Activated gamma-delta T cell treated with anti-CD3 and anti-CD28 coated beads, Interleukin-2, amount 50 U/mL, for 16 hours (primary cell): ENCODE measurements around the gene FRMD4A.
"Not testable (repeated sequence)": the region's sequence is repeated elsewhere in the genome, so short reads cannot be mapped to it uniquely, and the experiment has no call there.

Source experiments
- DNase-seq: peaks from one replicate; pipeline ENCODE4 v3.0.0-alpha.2; 2020; ENCODE audit warnings: low read depth

Gene FRMD4A

DNA sequence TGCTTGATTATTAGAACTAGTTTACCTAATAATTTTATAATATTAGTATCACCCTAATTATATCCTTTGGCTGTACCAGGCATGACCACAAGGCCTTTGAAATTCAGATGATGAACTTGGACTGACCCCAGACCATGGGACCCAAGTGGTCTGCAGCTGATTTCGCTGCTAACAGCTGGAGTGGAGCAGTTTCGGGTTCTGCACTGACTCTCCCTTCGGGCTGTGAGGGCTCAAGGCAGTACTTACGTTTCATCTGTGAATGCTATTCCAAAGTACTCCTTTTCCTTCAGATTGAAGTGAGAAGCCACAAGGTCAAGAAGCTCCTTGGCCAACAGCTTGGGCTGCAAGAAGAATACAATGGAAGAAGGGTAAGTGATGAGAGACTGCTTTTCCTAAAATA is 520.2 kb downstream of the FRMD4A start:
- DNase-seq: no peak

DNA sequence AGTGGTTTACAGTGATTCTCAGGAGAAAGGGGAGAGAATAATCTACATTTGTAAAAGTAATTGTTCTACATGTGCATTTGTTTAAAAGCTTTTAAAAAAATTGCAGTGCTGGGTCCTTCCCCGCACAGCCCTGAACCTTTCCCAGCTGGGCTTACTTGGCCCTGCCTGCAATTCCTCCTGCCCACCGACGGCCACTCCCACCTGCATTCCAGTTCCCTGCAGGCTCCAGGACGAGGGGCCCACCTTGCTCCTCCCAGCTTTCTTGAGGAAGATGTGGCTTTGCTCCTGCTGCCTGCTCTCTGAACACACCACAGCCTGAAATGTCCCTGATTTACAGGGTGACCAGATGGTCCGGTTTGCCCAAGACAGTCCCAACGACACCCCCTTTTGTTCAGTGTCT is 521.3 kb downstream of the FRMD4A start:
- no peak for DNase-seq

DNA sequence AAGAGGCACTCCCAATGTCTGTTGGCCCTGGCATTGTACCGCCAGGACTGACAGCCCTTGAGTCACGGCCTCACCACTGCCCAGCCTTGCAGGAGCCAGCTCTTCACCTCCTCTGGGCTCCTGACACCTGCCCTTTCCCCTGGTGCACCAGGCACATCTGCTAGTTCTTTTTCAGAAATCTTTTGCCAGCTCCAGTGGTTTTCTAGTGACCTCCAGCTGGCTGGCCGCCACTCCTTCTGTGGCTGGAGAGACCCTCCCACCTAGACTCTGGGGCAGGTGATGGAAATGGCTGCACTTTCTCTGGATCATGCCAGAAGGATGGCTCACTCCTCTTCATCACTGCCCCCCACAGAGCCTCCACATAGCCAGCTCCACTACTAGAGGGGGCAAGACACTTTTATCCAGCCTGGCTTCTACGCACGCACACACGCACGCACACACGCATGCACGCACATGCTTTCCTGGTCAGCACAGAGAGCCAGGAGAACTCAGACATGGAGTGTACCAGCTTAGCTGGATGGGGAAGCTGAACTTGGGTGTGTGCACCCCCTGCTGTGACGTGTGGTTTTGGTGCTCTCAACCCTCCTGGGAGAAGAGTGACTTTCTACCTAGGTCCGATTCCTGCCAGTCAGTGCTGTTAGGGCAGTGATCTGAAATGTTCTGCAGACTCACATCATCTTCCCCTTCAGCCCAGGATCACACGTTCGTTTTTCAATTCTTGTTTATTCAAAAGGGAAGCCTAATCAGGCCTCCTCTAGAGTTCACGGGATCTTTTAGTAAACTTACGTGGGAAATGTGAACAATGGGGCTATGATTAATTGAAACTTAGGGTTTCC is 522.0 kb downstream of the FRMD4A start:
- no peak for DNase-seq

DNA sequence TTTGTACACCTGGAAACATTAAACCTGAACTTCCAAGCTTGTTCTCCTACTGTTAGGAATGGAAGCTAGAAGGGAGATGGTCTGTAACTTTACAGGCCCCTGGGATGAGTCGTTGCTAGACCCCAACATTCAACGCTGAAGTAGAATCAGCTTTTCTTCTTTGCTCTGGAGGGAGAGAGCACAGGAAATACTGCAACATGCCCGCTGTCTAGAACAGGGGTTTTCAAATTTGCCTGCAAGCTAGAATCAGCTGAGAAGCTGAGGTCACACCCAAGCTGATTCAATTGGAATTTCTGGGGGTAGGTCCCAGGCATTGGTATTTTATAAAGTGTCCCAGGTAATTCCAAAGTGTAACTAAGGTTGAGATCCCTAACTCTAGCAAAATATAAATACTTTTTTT is 524.3 kb downstream of the FRMD4A start:
- DNase-seq: no peak

DNA sequence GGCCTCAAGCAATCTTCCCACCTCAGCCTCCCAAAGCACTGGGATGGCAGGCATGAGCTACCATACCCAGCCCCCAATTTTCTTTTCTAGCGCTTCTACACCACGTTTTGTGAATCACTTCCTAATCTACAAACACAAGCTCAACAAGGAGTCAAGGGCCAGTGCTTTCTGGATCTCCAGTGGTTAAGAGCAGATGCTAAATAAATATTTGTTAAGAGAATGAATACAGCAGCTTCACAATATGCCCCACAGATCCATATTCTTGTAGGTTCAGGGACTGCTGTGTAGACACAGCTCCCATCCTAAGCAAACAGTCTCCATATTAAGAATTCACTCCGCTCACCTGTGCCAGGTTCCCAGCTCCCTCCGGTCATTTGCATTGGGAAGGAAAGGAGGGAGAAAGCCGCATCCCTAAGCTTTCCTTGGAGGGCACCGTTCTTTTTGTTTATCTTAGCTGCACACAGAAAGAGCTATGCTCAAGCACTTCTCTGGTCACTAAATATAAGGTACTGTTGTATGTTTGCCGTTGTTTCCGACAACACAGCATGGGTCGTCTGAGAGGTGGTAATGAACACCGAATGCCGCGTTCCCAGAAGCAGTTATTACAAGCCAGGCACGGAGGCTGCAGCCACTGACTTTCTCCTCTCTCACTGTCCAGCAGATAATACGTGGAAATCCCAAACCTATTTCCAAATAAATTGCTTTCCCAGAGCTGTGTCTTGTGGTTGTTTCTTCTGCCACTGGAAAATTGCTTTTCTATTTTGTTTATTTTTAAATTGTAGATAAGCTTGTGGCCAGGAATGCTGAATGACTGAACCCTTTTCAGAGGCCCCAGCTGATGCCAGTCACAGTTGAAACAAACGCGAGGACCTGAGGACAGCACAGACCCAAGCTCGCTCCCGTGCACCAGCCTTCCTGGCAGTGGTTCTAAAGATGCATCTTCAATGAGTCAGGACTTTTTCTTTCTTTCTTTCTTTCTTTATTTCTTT is 526.9 kb downstream of the FRMD4A start:
- DNase-seq: no peak

DNA sequence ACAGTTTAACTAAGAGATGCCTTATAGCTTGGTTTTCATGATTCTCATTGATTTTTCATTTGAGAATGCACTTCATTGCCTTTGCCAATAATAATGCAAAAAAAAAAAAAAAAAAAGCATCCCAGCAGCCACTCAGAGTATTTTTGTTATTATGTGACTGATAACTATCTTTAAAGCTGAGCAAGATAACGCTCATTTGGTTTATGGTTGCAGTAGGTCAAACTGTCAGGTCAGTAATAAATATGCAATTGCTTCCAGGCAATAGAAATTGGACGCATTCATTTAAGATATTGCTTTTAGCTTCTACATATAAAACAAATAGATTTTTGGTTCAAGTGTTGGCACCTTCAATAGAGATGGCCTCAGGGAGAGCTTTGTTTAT is 528.8 kb downstream of the FRMD4A start:
- DNase-seq: no peak

DNA sequence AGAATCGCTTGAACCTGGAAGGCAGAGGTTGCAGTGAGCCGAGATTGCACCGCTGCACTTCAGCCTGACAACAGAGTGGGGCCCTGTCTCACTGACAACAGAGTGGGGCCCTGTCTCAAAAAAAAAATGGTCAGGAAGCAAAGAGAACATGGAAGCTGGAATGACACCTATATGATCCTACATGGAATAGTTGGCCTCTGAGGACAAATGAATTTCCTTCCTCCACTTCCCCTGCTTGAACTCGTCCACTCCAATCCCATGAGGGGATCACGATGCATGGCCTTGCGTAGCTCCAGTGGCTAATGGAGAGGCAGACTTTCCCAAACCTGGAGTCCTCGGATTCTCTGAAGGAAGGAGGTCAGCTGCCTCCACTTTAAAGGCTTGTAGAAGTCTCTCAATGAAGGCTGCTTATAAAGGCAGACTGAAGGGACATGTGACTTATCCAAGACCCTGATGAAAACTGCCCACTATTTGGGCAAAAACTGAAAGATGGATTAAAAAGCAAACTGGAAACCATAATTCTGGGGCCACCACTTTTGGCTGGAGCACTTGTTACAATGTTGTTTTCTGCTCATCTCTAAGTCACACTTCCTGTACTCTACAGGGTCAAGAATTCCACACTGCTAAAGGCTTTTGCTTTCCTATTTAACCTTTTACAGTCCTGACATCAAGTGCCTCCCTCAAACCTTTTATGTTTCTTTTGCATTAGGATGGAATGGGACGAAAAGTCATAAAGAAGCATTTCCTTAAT is 529.4 kb downstream of the FRMD4A start:
- DNase-seq: no peak

DNA sequence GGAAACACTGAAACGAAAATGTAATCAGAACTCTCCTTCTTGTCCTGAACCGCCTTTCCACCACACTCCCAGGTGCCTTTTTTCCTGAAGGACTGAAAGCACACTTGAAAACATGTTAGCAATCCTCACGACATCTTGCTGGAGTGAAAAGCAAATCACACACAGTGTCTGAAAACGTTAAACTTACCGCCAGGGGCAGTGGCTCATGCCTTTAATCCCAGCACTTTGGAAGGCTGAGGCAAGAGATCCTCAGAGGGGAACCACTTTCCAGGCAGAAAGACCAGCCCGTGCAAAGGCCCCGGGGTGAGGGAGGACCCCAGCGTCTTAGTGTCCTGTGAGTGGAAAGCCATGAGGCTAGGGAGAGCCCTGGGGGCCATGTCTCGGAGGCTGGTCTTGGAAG is 533.6 kb downstream of the FRMD4A start:
- no peak for DNase-seq

DNA sequence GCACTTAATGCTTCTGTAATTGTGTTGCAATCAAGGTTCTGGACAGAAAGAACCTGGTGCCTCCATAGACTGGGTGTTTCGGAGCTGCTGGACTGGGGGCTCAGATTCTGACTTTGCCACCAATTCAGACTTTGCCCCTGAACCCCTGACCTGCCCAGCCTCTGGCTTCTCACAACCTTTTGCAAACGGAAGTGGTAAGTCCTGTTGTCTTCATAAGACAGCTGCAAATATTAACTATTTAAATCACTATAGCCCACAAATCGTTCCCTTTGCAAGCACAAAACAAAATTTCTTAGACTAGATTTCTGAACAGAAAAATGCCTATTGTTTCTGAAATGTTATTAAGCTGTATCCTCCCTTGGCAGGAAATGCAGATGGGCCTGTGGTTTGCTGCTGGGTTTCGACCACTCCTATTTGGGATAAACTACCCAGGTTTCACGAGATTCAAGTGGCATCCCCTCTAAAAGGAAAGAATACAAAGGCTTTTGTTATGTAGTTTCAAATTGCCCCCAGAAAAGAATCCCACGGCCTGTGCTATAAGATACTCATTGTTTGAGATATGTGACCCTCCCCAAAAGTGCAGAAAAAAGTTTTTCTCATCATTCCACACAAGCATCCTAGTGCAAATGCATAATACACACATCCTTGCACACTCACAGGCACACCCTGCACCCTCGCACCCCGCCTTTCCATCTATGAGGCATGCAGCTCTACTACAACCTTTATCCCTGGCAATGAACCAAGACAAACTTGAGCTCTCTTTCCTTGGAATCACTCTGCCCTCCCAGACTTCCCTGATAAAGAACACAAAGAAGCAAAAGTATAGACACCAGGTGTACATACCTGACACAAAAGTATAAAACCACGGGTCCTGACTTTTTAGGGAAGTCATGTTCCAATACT is 534.8 kb downstream of the FRMD4A start:
- no peak for DNase-seq

DNA sequence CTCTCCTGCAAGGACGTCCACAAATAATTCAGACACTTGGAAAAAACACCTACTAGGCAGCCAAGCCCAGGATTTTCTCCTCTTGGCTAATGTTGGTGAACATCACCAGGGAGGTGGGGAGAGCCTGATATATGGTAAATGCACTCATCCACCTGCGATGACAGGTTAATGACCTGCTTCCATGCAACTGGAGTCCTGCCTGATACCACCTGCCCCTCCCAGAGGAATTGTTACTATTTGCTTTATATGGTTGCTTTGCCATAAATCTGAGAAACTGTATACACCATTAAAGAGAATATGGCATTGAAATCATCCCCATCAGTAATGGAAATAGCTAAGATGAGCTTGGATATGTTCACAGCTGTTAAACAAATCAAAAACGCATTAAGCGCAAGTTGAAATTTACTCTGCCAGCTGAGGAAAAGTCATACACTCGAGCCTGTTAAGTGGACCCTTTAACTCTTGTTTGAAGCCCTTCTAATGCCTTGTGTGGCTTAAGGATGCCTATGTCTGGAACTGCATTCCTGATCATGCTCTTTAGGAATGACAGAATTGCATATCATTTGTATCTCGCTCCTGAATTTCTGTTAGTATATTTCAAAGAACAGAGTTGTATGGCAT is 535.6 kb downstream of the FRMD4A start:
- DNase-seq: no peak

DNA sequence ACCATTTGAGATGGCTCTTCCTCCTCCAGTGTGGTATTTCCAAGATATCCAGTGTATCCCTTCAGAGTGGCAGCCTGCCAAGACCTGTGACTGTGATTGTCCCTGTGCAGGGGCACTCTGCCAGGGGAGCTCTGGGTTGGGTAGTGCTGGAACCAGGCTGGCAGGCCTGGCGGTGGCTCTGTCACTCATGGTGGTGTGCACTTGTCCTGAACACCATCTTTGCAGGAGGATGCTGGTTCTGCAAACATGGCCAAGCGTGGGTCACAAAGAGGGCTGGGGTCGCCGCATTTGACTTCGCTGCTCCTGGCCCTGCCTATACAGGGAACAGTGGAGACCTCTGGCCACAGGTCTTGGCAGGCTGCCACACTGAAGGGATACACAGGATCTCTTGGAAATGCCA is 538.7 kb downstream of the FRMD4A start:
- DNase-seq: no peak

DNA sequence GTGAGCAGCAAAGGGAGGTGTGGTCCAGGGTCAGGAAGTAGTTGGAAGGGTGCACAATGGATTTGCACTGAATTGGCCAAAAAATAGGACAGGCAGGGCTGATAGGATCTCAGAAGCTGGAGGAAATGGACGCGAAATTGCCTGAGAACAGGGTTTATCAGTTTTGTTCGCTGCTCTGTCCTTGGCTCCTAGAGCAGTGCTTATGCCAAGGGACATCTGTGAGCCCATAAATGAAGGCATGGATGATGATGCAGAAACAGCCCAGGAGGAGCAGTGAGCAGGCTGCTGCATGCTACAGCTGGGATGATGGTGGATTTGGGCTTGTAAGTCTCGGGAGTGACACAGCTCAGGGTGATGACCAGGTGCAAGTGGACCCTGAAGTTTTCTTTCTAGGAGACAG is 539.2 kb downstream of the FRMD4A start:
- DNase-seq: no peak

DNA sequence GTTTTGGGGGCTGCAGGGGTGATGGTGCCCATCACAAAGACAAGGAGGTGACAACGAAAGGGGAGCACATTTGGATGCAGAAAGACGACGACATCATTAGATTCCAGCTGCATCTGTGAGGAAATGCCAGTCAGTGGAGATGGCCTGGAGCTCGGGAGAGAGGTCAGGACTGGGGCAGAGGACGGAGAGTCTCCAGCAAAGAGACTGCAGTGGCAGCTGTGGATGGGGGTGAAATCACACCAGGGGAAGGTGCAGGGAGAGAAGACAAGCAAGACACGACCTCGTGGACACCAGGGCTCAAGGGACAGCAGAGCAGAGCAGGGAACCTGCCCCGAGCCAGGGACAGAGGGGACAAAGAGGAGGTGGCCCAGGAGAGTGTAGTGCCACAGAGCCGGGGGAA is 540.5 kb downstream of the FRMD4A start:
- DNase-seq: no peak

DNA sequence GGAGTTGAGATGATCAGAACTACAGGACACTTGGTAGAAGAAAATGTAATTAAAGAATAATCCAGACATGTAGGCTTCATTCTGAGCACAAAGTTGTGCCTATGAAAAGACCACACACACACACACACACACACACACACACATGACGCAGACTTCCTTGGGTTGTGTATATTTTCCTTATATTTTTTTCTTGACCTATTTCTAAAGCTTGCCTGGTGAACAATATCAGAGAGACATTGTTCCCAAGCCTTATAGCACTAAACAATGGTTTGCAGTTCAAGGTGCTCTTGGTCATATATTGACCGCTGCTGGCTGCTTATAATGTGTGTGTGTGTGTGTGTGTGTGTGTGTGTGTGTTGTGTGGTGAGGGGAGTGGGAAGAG is 541.3 kb downstream of the FRMD4A start:
- no peak for DNase-seq

DNA sequence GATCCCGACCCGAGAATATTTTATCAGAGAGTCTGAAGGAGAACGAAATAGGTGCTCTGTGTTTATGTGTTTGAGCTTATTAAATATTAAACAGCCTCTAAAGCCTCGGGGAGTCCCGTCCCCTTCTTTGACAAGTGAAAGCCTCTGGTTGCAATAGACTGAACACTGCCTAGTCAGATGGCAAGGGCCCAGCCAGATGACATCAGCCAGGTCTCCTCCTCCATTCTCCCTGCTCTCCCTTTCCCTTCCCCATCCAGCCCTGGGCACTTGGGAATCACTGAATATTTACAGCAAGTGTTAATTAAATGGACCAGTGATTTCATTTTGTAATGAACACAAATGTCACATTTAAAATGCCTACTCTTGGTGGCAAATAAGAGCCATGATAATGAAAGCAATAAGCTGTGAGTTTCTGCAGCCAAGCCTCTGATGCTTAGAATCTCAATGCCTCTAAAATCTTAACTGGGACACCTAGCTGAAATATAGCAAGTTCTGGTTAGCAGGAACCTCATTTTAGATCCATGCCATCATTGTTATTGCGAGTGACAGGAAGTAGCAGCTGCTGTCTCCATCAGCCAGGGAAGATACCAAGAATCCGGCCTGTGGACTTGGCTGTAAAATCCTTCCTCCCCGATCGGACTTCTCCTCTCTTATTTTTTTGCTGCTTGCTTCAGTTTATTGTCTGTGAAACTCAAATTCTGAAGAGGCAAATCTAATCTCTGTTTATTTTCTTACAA is 541.8 kb downstream of the FRMD4A start:
- no peak for DNase-seq

DNA sequence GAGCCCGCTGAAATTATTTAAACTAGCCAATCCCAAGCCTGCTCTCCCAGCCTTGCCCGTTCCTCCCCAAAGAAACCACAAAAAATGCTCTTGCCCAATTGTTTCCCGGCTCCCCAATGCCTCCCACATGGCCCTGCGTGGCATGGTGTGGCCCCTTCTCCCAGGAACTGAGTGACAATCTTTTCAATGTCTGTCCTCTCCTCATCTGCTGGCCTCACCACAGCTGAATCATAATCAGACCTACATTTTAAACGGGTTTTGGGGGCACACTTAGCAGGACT is 542.5 kb downstream of the FRMD4A start:
- DNase-seq: no peak

DNA sequence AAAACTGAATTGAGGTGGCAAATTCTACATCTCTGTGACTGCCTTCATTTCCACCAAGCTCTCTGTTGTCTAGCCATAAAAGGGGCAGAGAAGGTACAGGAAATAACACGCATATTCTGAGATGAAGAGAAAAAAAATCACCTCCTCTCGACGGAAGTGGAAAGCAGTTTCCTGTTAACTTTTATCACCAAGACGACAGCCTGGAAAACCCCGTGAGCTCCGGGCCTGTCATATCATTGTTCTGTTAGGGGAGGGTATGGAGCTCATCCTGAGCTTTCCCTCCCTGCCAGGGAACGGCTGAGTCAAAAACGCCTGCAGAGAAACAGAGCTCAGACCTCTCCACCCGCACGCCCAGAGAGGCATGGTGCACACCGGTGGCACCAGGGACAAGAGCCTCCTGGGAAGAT is 543.7 kb downstream of the FRMD4A start:
- DNase-seq: peak; percentile 51

DNA sequence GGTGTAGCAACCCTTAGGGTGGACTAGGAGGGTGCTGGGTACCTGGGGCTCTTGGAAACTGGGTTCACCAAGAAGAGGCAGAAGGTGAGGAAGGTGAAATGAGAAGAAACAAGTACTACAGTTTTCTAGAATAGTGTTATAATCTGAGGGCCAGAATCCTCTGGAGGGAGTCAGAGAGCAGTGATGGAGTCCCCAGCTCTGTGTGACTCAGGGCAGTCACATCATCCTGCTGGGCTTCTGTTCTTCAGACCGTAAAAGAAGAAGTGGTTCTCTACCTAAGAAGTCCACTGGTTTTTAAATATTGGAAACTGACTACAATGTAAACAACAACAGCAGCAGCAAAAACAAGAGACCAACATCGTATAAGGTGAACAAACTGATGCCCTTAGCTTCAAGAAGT is 546.7 kb downstream of the FRMD4A start:
- DNase-seq: no peak

DNA sequence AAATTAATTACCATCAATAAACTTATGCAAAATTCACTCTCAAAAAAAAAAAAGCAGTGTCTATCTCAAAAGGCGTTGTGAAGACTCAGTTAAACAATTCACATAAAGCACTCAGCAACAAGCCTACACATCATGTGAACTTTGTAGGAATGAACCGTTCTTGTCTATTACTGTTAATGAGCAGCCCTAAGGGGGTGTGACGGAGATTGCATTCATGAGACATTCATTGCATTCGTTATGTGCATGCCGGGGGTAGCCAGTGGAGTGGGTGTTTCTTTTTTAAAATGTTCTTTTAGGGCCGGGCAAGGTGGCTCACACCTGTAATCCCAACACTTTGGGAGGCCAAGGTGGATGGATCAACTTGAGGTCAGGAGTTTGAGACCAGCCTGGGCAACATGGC is 551.0 kb downstream of the FRMD4A start:
- no peak for DNase-seq

DNA sequence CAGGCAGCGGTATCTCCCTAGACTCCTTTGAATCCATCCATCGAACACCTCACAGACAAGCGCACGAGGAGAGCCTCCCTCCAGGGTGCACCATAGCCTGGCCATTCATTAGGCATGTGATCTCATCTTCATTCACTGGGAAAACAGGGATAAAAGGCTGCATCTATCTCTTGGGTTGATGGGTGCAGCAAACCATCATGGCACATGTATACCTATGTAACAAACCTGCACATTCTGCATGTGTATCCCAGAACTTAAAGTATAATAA is 552.1 kb downstream of the FRMD4A start:
- not testable (repeated sequence) for DNase-seq

DNA sequence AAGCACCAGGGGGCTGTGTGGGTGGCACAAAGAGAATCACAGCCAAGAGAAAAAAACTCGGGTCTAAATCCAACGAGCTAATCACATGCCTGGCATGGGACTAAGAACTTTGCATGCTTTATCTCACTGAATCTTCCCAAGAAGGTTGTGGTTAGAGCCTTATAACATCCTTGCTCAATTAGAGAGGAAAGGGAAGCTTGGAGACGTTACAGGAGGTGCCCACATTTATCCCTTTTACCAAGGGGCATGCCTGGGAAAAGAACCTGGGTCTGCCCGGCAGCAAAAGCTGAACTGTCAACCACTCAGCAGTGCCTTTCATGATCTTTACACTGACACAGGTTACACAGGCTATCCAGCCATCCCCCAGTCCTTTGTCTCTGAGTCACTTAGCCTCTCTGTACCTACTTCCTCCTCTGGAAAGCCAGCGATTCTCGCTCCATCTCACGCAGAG is 553.8 kb downstream of the FRMD4A start:
- no peak for DNase-seq
